Neural progenitor cell (in vitro differentiated cells): ENCODE measurements around the gene AP2B1. TPM values are rescaled to one million over a fixed set of nuclear protein-coding genes. Genes with fewer than 3 reads are reported as not detected.

Experiments used
- DNase-seq: peaks from one replicate; pipeline ENCODE4 v3.0.0-alpha.2; 2016; ENCODE audit warnings: low spot score
- H2AFZ ChIP-seq: fragments of 200-600 bp; sonication (generic); replicated peaks from 2 replicates; pipeline ENCODE4 v1.6.1; 2016; ENCODE audit warnings: antibody characterized with exemption
- H3F3A ChIP-seq: fragments of 200-600 bp; sonication (generic); 2 replicates; pipeline ENCODE4 v1.6.1; 2016; ENCODE audit warnings: antibody characterized with exemption, low read depth
- H3K27ac ChIP-seq: fragments of 200-600 bp; sonication (generic); 2 replicates; pipeline ENCODE4 v1.5.1; 2016; ENCODE audit warnings: mild to moderate bottlenecking
- H3K27me3 ChIP-seq: fragments of 200-600 bp; sonication (generic); 2 replicates; pipeline ENCODE4 v1.6.1; 2016; ENCODE audit warnings: mild to moderate bottlenecking, moderate library complexity
- H3K36me3 ChIP-seq: fragments of 200-600 bp; sonication (generic); 2 replicates; pipeline ENCODE4 v1.5.1; 2016
- H3K4me1 ChIP-seq: fragments of 200-600 bp; sonication (generic); 2 replicates; pipeline ENCODE4 v1.6.1; 2016; ENCODE audit warnings: mixed run types
- H3K4me2 ChIP-seq: fragments of 200-600 bp; sonication (generic); 2 replicates; pipeline ENCODE4 v1.6.1; 2016
- H3K4me3 ChIP-seq: fragments of 200-600 bp; sonication (generic); 2 replicates; pipeline ENCODE4 v1.5.1; 2016
- H3K79me2 ChIP-seq: fragments of 200-600 bp; sonication (generic); 2 replicates; pipeline ENCODE4 v1.6.1; 2016; ENCODE audit warnings: low read depth
- H3K9ac ChIP-seq: fragments of 200-600 bp; sonication (generic); 2 replicates; pipeline ENCODE4 v1.6.1; 2016
- H3K9me3 ChIP-seq: fragments of 200-600 bp; sonication (generic); 2 replicates; pipeline ENCODE4 v1.5.1; 2016; ENCODE audit warnings: low read depth
- H4K20me1 ChIP-seq: fragments of 200-600 bp; sonication (generic); 2 replicates; pipeline ENCODE4 v1.6.1; 2016; ENCODE audit warnings: low read depth
- H3K27ac Mint-ChIP-seq: 3 replicates; pipeline ENCODE4 v1.8.0; 2021; ENCODE audit warnings: mixed read lengths
- H3K27me3 Mint-ChIP-seq: 2 replicates; pipeline ENCODE4 v1.8.0; 2022; ENCODE audit warnings: low read depth, mild to moderate bottlenecking, inconsistent platforms, moderate library complexity, mixed read lengths; ENCODE audit not compliant: insufficient read depth
- H3K36me3 Mint-ChIP-seq: 3 replicates; pipeline ENCODE4 v1.8.0; 2021; ENCODE audit warnings: mixed read lengths
- H3K4me1 Mint-ChIP-seq: 3 replicates; pipeline ENCODE4 v1.8.0; 2021; ENCODE audit warnings: mixed read lengths
- H3K4me3 Mint-ChIP-seq: 3 replicates; pipeline ENCODE4 v1.8.0; 2021; ENCODE audit warnings: mild to moderate bottlenecking, moderate library complexity, mixed read lengths
- H3K9me3 Mint-ChIP-seq: 3 replicates; pipeline ENCODE4 v1.8.0; 2020; ENCODE audit warnings: mixed read lengths
- EZH2 ChIP-seq: fragments of 200-600 bp; sonication (generic); IDR thresholded peaks from 2 replicates; pipeline ENCODE4 v1.6.1; 2017; ENCODE audit warnings: antibody characterized with exemption, mild to moderate bottlenecking, moderate library complexity
- EZH2phosphoT487 ChIP-seq: fragments of 200-600 bp; sonication (generic); IDR thresholded peaks from 2 replicates; pipeline ENCODE4 v1.6.1; 2017; ENCODE audit warnings: antibody characterized with exemption
- total RNA-seq: library from RNA; depleted of rRNA; stranded (reverse); fragments of >200 nt; gene quantifications from 2 replicates; pipeline ENCODE4 v1.2.3, GENCODE V29; 2015; ENCODE audit warnings: low replicate concordance
- TF ChIP-seq, protein P1 (sequence below): fragments of 200-600 bp; sonication (generic); IDR thresholded peaks from 2 replicates; pipeline ENCODE4 v1.5.1; 2017; ENCODE audit warnings: antibody characterized with exemption, mild to moderate bottlenecking

The AP2B1 gene
- total RNA-seq, 1 donor from 2014 or later = 125 TPM

DNA sequence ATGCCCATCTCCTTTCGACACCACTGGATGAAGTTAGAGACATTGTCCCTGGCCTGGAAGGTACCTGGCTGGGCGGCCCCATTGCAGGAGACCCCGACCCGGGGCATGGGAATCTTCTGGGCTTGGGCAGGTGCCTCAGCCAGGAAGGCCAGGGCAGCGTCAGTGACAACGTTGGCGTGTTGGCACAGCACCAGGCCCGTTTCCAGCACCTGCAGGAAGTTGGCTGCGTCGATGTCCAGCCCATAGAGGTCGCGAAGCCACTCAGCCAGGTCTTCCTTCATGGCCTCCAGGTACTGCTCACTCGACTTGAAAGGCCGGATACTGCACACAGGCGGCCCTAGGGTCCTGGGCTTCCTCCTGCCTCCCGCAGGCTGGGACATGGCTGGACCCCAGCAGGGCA lies 165.3 kb downstream of the AP2B1 start:
- Histone ChIP-seq H3K36me3 (no peaks in the 10 kb centered on the region), H3K9me3 (no peaks in the 10 kb centered on the region), H3K79me2 (no peaks in the 10 kb centered on the region), H3F3A (no peaks in the 10 kb centered on the region), H3K4me2 (no peak overlapping the region), H3K27ac (no peak overlapping the region), H3K27me3 (peaks cover 27% of the 10 kb centered on the region), H2AFZ (no peak overlapping the region), H3K4me3 (no peak overlapping the region), H3K9ac (no peak overlapping the region), H3K4me1 (no peaks in the 10 kb centered on the region), H4K20me1 (no peaks in the 10 kb centered on the region)
- no peak for TF ChIP-seq EZH2
- TF ChIP-seq EZH2phosphoT487 = no peak
- TF ChIP-seq, protein P1, sequence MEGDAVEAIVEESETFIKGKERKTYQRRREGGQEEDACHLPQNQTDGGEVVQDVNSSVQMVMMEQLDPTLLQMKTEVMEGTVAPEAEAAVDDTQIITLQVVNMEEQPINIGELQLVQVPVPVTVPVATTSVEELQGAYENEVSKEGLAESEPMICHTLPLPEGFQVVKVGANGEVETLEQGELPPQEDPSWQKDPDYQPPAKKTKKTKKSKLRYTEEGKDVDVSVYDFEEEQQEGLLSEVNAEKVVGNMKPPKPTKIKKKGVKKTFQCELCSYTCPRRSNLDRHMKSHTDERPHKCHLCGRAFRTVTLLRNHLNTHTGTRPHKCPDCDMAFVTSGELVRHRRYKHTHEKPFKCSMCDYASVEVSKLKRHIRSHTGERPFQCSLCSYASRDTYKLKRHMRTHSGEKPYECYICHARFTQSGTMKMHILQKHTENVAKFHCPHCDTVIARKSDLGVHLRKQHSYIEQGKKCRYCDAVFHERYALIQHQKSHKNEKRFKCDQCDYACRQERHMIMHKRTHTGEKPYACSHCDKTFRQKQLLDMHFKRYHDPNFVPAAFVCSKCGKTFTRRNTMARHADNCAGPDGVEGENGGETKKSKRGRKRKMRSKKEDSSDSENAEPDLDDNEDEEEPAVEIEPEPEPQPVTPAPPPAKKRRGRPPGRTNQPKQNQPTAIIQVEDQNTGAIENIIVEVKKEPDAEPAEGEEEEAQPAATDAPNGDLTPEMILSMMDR = no peak
- no peaks in the 10 kb centered on the region for H3K36me3 Mint-ChIP-seq
- H3K27ac Mint-ChIP-seq = no peak overlapping the region
- no peaks in the 10 kb centered on the region for H3K9me3 Mint-ChIP-seq
- no peak for DNase-seq
- peaks cover 21% of the 10 kb centered on the region for H3K27me3 Mint-ChIP-seq
- peaks cover 19% of the 10 kb centered on the region for H3K4me1 Mint-ChIP-seq
- no peak overlapping the region for H3K4me3 Mint-ChIP-seq

- no peak within 1 kb of the TSS for H3K9ac ChIP-seq
Measured at GRCh38 chr17:35752945-35753764, 166.0 kb downstream of the AP2B1 start, which contains the start of gene GAS2L2. GAS2L2 (minus strand) TSS chr17:35753239; CDS start chr17:35752850, 389 bp downstream.

GRCh38 chr17:35757243-35757642 lies 170.1 kb downstream of the AP2B1 start:
- H2AFZ ChIP-seq = no peak overlapping the region
- H3K27ac ChIP-seq = no peak overlapping the region
- Mint-ChIP-seq H3K9me3 (no peaks in the 10 kb centered on the region), H3K27me3 (peaks cover 3% of the 10 kb centered on the region), H3K27ac (no peak overlapping the region), H3K4me1 (peaks cover 7% of the 10 kb centered on the region), H3K4me3 (no peak overlapping the region), H3K36me3 (no peaks in the 10 kb centered on the region)
- TF ChIP-seq, protein P1 = no peak
- TF ChIP-seq EZH2phosphoT487 (no peak), EZH2 (no peak)
- no peak overlapping the region for H3K9ac ChIP-seq
- no peaks in the 10 kb centered on the region for H3F3A ChIP-seq
- no peaks in the 10 kb centered on the region for H3K27me3 ChIP-seq
- no peaks in the 10 kb centered on the region for H3K79me2 ChIP-seq
- no peak overlapping the region for H3K4me3 ChIP-seq
- H3K4me1 ChIP-seq = no peaks in the 10 kb centered on the region
- DNase-seq = no peak
- H3K4me2 ChIP-seq = no peak overlapping the region
- no peaks in the 10 kb centered on the region for H3K9me3 ChIP-seq
- H3K36me3 ChIP-seq = no peaks in the 10 kb centered on the region
- no peaks in the 10 kb centered on the region for H4K20me1 ChIP-seq

More at GRCh38 chr17:35752945-35753764, 166.0 kb downstream of the AP2B1 start, which contains the start of gene GAS2L2:
- Histone ChIP-seq H3K36me3 (no peaks in the 10 kb centered on the region), H3F3A (no peaks in the 10 kb centered on the region), H4K20me1 (no peaks in the 10 kb centered on the region), H3K27ac (no peak within 1 kb of the TSS), H3K9me3 (no peaks in the 10 kb centered on the region), H3K27me3 (peaks cover 27% of the 10 kb centered on the region), H3K79me2 (no peaks in the 10 kb centered on the region), H3K4me1 (no peaks in the 10 kb centered on the region), H2AFZ (no peak within 1 kb of the TSS), H3K4me3 (no peak within 1 kb of the TSS), H3K4me2 (no peak within 1 kb of the TSS)
- TF ChIP-seq EZH2 (no peak), EZH2phosphoT487 (no peak)
- TF ChIP-seq, protein P1 = no peak
- no peak for DNase-seq
- Mint-ChIP-seq H3K27me3 (peaks cover 21% of the 10 kb centered on the region), H3K4me3 (no peak within 1 kb of the TSS), H3K9me3 (no peaks in the 10 kb centered on the region), H3K36me3 (no peaks in the 10 kb centered on the region), H3K4me1 (peaks cover 19% of the 10 kb centered on the region), H3K27ac (peak within 1 kb of the TSS; percentile 30)
